ENCODE results near the gene NUCKS1.

The NUCKS1 gene

GRCh38 chr1:205750138-205751035 is at the start of gene NUCKS1:
Gene NUCKS1 (minus strand): TSS chr1:205750182. CDS start chr1:205749973, 209 bp downstream.
- DNase-seq: peak; percentile 99

GRCh38 chr1:205798577-205798976 is 48.6 kb upstream of the NUCKS1 start:
- no peak for DNase-seq

- no peak for DNase-seq
Observed at GRCh38 chr1:205797168-205797567, 47.2 kb upstream of the NUCKS1 start.

GRCh38 chr1:205794011-205794730 is 44.2 kb upstream of the NUCKS1 start:
- DNase-seq: no peak

DNA sequence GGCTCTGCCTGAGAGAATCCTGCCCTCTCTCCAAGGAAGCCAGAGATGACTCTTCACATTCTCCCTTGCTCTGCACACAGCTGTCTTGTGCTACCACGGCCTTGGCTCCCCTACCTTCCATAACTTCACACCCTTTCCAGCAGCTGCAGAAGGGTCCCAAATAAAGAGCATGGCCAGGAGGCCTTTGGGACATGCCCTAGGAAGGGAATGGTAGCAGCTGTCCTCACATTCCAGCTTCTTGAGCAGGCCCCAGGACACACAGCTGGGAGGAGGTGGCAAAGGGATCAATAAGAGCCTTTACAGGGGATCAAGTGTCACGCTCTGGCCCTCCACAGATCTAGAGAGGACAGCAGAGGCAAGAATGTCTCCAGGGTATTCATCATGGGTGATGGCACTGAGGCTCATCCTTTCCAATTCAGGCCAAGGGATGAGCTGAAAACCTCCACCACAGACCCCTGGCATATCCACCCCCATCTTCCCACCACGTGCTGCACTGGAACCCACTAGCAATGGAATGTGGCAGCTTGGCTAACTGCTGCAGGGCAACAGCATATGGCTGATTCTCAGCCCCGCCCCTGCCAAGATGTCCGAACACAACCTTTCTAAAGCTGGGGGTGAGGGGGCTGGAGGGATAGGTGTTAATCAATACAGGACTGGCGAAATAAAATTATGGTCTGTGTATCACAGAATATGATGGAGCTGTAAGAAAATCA is 43.1 kb upstream of the NUCKS1 start:
- no peak for DNase-seq

DNA sequence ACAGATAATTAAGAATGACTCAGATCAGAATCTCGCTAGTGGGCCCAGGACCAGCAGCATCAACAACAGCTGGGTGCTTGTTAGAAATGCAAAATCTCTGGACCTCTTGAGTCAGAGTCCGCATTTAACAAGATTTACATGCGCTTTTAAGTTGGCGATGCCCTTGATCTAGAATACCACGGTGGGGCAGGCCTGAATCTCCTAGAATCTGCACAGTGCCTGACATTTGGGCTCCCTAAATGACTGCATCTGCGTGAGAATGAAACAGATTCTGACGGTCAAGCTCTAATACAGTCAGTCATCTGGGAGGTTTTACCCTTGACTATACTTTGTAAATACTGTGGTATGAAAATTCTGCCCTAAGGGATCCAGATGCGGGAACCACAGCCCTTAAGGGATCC is 42.5 kb upstream of the NUCKS1 start:
- no peak for DNase-seq

DNA sequence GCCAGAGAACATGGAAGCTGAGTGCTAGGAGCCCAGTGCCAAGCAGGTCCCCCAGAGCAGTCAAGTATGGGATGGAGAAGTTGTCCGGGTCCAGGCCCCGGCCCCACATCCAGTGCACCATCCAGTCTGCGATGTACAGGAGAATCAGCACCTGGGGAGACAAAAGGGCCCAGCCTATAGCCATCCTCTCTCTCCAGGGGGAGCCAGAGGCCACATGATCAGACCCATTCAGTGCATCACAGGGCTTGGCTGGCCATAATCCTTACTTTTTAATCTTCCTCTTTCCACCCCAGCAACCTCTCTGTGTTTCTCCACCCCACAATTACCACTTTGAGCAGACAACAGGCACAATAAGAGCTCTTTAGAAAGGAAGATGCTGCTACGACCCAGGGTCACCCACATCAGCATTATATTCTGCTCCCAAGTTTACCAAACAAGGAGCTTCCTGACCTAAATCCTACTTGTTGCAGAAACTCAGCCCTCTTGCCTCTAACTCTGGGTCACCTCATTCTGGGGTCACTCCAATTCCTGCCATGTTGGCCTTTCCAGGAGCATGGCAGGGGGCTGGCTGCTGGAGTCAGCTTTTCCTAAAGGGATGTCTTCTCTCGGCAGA is 41.7 kb upstream of the NUCKS1 start:
- DNase-seq: peak; percentile 46

DNA sequence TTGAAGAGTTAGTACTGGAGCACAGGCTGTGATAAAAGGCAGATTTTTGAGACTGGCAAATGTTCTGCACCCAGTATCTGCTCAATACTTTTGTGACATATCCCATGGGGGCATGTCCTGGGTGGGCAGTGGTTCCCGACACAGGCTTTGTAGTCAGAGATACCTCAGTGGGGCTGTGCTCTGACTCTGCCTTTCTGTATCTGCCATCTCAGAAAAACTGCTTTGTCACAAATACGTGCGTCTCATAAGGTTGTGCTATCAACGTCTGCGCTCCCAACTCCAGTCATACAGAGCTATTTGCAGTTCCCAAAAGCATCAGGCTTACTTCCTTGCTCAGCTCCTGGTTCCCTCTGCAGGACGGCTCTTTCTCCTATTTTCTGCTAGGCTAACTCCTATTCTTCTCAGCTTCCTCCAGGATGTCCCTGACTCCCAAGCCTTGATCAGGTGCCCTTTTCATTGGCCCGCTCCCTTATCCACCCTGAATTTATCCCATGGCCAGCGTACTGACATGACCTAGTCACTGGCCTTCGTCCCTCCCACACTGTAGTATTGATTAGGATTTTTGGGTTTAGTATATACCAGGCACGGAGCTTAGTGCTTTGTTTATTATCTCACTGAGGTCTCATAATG is 37.4 kb upstream of the NUCKS1 start:
- no peak for DNase-seq

DNA sequence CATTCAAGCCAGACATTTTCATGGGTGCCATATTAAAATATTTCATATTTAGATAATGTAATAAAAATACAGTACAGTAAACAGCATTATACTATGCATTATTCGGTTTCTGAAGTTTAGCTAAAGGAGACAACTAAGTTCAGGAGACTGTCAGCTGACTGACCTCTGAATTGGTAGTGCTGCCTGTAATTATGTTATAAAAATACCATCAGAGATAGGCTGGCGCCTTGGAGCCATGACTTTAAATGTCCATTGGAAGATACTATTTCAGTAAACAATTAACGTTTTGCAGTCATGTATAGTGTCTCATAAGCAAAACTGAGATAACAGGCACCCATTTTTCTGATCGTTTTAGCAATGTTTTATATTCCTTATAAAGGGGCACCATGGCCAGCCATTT is 36.6 kb upstream of the NUCKS1 start:
- DNase-seq: no peak

GRCh38 chr1:205785446-205785845 is 35.5 kb upstream of the NUCKS1 start:
- DNase-seq: no peak

- no peak for DNase-seq
Observed at GRCh38 chr1:205783904-205784303, 33.9 kb upstream of the NUCKS1 start.

DNA sequence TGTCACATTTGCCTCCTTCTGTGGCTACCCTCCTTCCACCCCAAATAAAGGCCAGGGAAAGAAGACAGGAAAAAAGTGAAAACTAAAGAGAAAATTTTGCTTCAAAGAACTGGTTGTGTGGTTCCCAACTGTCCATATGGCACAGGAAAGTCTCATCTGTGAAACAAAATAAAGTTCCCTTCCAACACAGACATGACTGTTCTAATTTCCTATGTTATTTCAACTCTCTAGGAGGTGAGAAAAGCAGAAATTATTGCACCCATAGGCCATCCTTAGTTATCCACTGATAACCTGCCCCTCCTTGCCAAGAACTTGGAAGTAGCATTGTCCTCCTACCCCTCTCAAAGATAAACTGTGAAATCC is 33.4 kb upstream of the NUCKS1 start:
- no peak for DNase-seq

- DNase-seq: no peak
Observed at GRCh38 chr1:205782627-205783432, 32.8 kb upstream of the NUCKS1 start.

- no peak for DNase-seq
Observed at GRCh38 chr1:205780335-205780734, 30.4 kb upstream of the NUCKS1 start.

DNA sequence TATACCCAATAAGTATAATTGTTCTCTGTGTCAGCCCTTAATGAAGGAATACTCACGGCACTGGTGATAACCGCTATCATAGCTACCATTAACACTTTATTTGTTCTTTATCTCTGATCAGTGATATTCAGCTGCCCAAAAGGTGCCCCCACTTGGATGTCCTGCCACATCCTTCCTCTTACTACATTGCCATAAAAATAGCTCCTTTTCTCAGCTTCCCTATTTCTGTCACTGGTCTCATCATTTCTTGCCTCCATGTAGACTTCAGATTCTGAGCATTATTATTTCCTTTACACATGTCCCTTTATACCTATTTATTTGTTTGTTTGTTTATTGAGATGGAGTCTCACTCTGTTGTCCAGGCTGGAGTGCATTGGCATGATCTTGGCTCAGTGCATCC is 28.0 kb upstream of the NUCKS1 start:
- DNase-seq: no peak

- DNase-seq: no peak
Observed at GRCh38 chr1:205775717-205776056, 25.7 kb upstream of the NUCKS1 start.

GRCh38 chr1:205775015-205775716 is 25.2 kb upstream of the NUCKS1 start, which contains the start of gene RAB29:
Gene RAB29 (minus strand): TSS chr1:205775482. CDS start chr1:205774956, 526 bp downstream.
- peak; percentile 88 for DNase-seq

DNA sequence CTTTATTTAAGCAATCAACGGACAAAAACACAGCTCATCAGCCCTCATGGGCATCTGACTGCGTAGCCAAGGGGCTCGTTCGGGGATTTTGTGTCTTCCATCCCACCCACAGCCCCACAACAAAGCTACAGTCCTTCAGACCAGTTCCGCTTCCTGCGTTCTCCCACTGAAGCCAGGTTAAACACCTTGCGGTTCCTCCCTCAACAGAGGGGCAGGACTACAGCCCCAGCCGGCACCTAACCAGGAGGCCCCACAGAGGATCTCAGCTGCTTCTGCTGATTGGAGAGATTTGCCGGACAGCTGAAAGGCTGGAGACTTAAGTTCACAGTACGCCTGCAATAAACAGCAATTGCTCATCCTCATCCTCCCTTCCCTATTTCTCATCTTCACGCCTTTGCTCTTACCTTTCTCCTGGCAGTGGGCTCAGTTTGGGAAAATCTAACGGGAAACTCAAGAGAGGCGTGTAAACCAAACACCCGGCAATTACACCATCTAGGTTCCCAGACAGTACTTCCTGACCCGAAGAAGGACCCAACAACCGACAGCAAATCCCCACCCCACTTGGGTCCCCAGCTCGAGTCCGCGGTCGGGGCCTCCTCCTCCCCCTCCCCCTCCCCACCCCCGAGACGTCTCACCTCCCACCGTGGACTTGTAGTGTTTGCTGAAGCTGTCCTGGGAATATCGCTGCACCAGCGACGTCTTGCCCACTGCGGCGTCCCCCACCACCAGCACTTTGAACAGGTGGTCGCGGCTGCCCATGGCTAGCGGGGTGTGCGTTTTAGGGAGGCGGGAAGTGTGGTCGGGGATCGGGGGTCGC is 24.4 kb upstream of the NUCKS1 start:
- no peak for DNase-seq

- no peak for DNase-seq
Observed at GRCh38 chr1:205772607-205773032, 22.6 kb upstream of the NUCKS1 start.

GRCh38 chr1:205770618-205771017 is 20.6 kb upstream of the NUCKS1 start:
- no peak for DNase-seq
